ENCODE data around the gene RBM18.
A peak's percentile ranks its signal among the peaks of the same experiment; 100 is the strongest.

The RBM18 gene, protein sequence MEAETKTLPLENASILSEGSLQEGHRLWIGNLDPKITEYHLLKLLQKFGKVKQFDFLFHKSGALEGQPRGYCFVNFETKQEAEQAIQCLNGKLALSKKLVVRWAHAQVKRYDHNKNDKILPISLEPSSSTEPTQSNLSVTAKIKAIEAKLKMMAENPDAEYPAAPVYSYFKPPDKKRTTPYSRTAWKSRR

DNA sequence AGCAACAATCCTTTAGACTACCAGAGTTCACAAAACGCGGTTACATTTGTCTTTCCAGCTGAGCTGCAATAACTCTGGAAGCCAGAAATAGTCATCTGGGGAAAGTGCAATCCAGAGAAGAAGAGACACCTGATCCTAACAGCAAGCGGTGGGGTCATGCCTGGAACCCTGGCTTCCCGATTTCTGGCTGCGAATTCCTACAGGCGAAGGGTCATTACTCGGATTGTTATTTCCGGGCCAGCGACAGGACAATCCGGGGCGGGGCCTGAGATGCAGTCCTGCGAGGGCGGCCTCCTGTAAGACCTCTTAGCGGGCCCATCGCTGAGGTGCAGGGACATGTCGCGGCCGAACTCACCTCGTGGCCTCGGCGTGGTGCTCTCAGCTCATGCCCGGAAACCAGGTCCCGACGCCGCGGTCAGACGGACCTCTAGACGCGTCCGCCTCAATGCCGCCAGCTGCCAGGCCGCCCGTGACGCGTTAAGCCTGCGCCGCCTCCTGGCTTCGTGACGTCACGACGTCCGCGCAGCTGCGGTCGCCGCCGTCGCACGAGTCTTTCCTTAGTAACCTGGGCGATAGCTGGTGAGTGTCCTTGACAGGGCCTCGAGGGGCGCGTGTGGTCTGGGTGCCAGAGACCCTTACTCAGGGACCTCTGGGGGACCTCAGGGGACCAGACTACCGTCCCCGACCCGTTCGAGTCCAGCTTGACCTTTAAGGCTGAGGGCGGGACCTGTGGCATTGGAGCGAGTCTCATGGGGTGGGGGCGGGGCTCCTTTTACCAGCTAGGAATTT lies at the start of gene RBM18, which contains the start of gene MRRF:
RBM18 (minus strand) TSS at position 481 of the 789 bp plus-strand sequence. CDS start 3,348 bp downstream, outside the sequence.
MRRF (plus strand) TSS at position 523 of the 789 bp plus-strand sequence. CDS start 6,010 bp downstream, outside the sequence.
- peaks cover 44% of the 10 kb centered on the region for H3K4me1 Mint-ChIP-seq
- H3K9me3 Mint-ChIP-seq = no peaks in the 10 kb centered on the region
- peaks cover 23% of the 10 kb centered on the region for H3K36me3 Mint-ChIP-seq
- H3K4me3 Mint-ChIP-seq = peak within 1 kb of the TSS; percentile 98
- peak within 1 kb of the TSS; percentile 99 for H3K27ac Mint-ChIP-seq
- ATAC-seq = peak; percentile 94
- H3K27me3 Mint-ChIP-seq = no peaks in the 10 kb centered on the region

DNA sequence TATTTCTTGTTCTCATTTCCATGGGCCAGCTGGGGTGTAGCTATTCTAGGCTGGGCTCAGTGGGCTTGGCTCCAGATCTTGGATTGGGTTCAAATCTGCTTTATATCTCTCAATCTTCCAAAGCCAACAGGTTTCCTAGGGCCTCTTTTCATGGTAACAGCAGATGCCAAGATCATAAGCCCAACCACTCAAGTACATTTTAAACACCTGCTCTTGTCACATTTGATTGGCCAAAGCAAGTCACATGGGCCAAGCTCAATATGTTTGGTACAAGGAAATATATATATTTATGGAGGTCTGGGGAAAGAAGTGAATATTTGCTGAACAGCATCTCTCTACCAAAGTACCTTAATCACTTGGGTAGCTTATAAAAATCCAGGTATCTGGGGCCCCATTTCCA lies 49.5 kb upstream of the RBM18 start:
- peaks cover 1% of the 10 kb centered on the region for H3K4me1 Mint-ChIP-seq
- no peaks in the 10 kb centered on the region for H3K9me3 Mint-ChIP-seq
- no peak overlapping the region for H3K4me3 Mint-ChIP-seq
- H3K36me3 Mint-ChIP-seq = peaks cover 59% of the 10 kb centered on the region
- no peak for ATAC-seq
- H3K27ac Mint-ChIP-seq = no peak overlapping the region
- H3K27me3 Mint-ChIP-seq = no peaks in the 10 kb centered on the region

DNA sequence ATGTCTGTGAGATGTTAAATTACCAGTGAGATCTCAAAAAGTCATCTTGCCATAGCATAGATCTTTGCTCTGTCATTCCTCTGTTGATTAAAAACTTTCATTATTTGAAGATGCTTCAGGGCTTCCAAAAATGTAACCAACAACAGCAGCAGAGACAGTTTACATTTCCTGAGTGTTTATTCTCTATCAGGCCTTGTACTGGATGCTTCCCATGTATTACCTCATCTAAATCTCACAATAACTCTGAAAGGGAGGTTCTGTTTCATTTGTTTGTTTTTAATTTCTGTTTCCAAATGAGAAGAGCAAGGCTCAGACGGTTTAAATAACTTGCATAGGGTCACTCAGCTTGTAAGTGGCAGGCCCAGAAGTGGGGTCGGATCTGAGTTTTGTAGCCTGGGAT lies 45.2 kb upstream of the RBM18 start:
- no peaks in the 10 kb centered on the region for H3K27me3 Mint-ChIP-seq
- peaks cover 81% of the 10 kb centered on the region for H3K36me3 Mint-ChIP-seq
- no peaks in the 10 kb centered on the region for H3K4me1 Mint-ChIP-seq
- no peak overlapping the region for H3K4me3 Mint-ChIP-seq
- no peaks in the 10 kb centered on the region for H3K9me3 Mint-ChIP-seq
- H3K27ac Mint-ChIP-seq = peak overlapping the region; percentile 2
- no peak for ATAC-seq

DNA sequence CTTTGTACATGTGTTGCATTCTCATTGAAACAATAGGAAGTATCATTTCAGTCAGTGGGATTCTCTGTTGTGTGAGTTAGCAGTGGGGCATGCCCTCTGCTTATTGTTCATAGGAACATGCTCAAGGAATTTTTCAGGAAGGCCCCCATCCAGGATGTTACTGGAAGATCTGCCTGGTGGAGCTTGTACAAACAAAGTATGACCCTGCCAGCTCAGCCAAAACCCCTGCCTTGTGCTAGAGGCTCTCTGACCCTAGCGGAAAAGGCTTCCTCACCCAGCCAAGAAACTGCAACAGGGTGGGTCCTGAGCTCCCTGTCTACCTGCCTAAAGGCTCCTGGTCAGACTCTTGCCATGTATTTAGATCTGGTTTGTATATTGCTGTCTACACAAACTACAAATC lies 43.3 kb upstream of the RBM18 start:
- no peak for ATAC-seq
- no peaks in the 10 kb centered on the region for H3K27me3 Mint-ChIP-seq
- H3K36me3 Mint-ChIP-seq = peaks cover 80% of the 10 kb centered on the region
- no peak overlapping the region for H3K27ac Mint-ChIP-seq
- no peaks in the 10 kb centered on the region for H3K9me3 Mint-ChIP-seq
- H3K4me1 Mint-ChIP-seq = no peaks in the 10 kb centered on the region
- no peak overlapping the region for H3K4me3 Mint-ChIP-seq

DNA sequence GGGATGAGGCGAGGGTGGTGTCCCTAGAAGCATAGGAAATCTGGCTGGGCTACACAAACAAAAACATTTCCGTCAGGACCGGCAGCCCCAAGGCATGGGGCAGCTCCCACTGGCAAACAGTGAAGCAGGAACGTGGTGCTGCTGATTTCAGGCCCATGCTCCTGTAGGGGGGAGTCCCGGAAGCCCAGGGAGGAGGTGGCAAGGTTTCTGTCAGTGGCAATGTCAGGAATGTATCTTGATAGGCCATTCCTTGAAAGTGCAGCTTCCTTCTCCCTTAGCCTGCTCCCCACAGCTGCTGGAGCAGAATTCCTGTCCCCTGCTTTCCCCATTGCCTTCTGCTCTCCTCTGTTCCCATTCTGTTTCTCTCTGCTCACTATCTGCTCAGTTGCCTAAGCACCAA lies 42.4 kb upstream of the RBM18 start:
- Mint-ChIP-seq H3K36me3 (peaks cover 83% of the 10 kb centered on the region), H3K27ac (no peak overlapping the region), H3K4me1 (no peaks in the 10 kb centered on the region)

DNA sequence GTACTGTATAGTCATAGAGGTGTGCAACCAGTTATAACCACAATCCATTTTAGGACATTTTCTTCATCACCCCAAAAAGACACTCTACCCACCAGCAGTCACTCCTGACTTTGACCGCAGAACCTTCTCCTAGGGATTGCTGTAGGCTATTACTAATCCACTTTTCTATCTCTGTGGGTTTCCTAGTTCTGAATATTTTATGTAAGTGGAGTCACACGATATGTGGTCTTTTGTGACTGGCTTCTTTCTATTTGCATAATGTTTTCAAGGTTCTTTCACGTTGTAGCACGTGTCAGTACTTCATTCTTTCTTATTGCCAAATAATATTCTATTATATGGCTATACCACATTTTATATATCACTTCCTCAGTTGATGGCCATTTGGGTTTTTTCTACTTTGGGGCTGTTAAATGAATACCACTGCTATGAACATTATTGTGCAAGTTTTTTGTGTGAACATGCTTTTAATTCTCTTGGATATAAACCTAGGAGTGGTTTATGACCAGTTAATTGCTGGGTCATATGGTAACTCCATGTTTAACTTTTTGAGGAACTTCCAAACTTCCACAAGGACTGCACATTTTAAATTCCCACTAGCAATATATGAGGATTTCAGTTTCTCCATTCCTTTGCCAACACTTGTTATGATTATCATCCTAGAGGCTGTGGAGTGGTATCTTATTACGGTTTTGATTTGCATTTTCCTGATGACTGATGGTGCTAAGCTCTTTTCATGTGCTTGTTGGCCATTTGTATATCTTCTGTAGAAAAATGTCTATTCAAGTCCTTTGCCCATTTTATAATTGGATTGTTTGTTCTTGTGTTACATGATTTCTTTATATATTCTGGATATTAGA lies 37.8 kb upstream of the RBM18 start:
- Mint-ChIP-seq H3K27ac (no peak overlapping the region), H3K36me3 (peaks cover 88% of the 10 kb centered on the region), H3K9me3 (no peaks in the 10 kb centered on the region), H3K4me1 (peaks cover 4% of the 10 kb centered on the region), H3K27me3 (no peaks in the 10 kb centered on the region), H3K4me3 (no peak overlapping the region)
- no peak for ATAC-seq

More for the DNA sequence above, 42.4 kb upstream of the RBM18 start:
- H3K27me3 Mint-ChIP-seq = no peaks in the 10 kb centered on the region
- ATAC-seq = no peak
- H3K4me3 Mint-ChIP-seq = no peak overlapping the region
- no peaks in the 10 kb centered on the region for H3K9me3 Mint-ChIP-seq

DNA sequence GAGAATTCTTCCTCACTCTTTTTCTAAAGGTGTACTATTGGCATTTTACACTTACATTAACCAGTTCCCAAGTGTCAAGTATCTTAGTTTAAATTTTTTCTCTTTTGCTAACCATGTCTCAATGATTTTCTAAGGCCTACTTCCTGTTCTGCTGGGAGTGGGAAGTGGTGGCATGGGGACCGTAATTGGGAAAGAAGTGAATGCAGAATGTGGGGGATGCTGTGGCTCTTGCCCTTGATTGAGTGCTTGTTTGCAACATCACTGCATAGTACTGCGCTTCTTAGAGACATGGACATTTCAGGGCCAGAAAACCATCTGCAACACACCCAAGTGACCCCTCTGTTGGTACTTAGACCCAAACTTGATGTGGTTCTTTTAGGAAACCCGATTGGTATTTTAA lies 32.9 kb upstream of the RBM18 start:
- H3K4me1 Mint-ChIP-seq = peaks cover 4% of the 10 kb centered on the region
- H3K9me3 Mint-ChIP-seq = no peaks in the 10 kb centered on the region
- no peaks in the 10 kb centered on the region for H3K27me3 Mint-ChIP-seq
- no peak overlapping the region for H3K4me3 Mint-ChIP-seq
- H3K27ac Mint-ChIP-seq = no peak overlapping the region
- H3K36me3 Mint-ChIP-seq = peaks cover 81% of the 10 kb centered on the region
- no peak for ATAC-seq

DNA sequence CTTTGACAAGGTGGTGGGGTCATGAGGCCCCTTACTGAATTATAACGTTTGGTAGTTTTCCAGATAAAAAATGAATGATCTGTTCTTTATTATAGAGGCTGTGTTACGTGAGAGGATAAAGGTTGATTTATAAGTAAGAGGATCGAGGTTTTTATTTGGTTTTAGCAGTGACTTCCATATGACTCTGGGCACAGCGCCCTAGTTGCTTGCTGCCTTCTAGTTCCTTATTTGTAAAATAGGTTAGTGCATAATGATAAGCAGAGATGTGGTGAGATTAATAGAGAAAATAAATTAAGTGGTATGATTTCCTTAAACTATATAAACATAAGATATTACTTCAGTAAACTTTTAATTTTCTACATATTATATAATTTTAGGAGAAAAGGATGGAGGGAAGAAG lies 29.9 kb upstream of the RBM18 start:
- H3K36me3 Mint-ChIP-seq = peaks cover 68% of the 10 kb centered on the region

DNA sequence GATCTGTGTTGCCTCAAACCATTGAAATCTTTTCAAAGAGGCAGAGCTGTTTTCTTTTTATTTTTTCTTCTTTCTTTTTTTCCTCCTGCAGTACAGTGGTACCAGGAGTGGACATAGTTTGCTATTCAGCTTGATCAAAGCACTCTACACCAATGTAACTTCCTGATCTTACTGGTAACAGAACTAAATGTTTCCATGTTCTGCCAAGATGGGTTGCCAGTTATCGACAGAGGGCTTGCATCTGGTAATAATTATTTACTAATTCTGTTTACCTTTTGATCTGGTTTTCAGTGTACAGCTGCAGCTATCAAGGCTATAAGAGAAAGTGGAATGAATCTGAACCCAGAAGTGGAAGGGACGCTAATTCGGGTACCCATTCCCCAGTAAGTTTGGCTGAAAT lies 26.8 kb upstream of the RBM18 start:
- H3K36me3 Mint-ChIP-seq = peaks cover 66% of the 10 kb centered on the region
- H3K9me3 Mint-ChIP-seq = no peaks in the 10 kb centered on the region
- ATAC-seq = no peak
- peaks cover 16% of the 10 kb centered on the region for H3K4me1 Mint-ChIP-seq
- H3K27ac Mint-ChIP-seq = no peak overlapping the region
- H3K27me3 Mint-ChIP-seq = no peaks in the 10 kb centered on the region
- no peak overlapping the region for H3K4me3 Mint-ChIP-seq

More for the DNA sequence above, 29.9 kb upstream of the RBM18 start:
- Mint-ChIP-seq H3K9me3 (no peaks in the 10 kb centered on the region), H3K27me3 (no peaks in the 10 kb centered on the region), H3K4me3 (no peak overlapping the region), H3K27ac (no peak overlapping the region), H3K4me1 (no peaks in the 10 kb centered on the region)
- no peak for ATAC-seq

DNA sequence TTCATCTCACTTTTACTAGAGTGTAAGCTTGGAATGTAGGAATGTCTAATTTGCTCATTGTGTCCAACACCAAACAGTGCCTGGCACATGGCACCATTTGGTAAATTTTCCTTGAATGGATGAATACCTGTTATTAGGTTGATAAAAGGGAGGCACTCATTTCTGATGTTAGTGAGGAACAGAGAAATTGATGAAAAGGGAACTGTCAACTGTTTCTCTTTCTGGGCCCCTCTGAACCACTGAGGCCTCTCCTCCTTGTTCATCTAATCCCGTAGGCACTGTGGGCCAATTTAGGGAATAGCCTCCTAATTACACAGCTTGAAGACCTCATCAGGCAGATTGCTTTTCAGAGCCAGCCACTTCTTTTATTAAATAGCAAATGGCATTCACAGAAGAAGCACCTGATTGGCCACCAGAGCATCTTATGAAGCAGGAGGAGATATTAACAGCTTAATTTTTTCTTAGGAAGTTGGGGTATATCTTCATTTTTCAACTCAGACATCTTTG lies 22.6 kb upstream of the RBM18 start:
- ATAC-seq = no peak
- Mint-ChIP-seq H3K27ac (no peak overlapping the region), H3K4me1 (peaks cover 16% of the 10 kb centered on the region), H3K36me3 (peaks cover 55% of the 10 kb centered on the region), H3K27me3 (no peaks in the 10 kb centered on the region), H3K4me3 (no peak overlapping the region), H3K9me3 (no peaks in the 10 kb centered on the region)

DNA sequence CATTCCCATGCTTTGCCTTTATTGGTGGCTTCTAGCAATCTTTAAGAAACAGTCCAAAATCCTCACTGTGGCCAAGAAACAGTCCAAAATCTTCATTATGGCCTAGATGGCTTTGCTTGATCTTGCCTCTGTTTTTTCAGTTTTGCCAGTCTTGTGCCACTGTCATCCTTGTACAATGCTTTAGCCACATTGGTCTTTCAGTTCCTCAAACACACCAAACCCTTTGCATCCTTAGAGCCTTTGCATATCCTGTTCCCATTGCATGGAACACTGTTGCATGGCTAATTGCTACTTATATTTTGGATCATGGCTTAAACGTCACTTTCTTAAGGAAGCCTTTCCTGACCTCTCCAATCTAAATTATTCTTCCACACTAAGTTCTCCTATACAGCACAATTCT lies 22.1 kb upstream of the RBM18 start:
- Mint-ChIP-seq H3K9me3 (no peaks in the 10 kb centered on the region), H3K27ac (no peak overlapping the region), H3K36me3 (peaks cover 54% of the 10 kb centered on the region), H3K4me3 (no peak overlapping the region), H3K27me3 (no peaks in the 10 kb centered on the region), H3K4me1 (peaks cover 16% of the 10 kb centered on the region)
- ATAC-seq = peak; percentile 90

DNA sequence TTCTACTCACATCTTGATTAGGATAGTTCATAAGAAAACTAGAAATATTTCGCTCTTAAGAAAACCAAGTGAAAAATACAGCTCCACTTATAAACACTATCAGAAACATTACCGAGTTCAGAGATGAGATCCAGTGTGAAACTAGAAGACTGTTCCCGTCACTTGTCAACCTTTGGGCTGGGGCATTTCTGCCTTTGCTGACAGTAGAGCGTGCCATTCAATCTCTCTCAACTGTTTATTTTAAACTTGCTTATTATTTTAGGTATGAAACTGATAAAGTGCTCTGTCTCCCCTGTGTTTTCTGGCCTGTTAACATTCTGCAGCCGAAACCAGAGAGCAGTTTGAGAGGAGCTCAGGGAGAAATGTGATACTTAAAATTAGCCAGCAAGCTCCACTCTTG lies 16.7 kb upstream of the RBM18 start:
- Mint-ChIP-seq H3K27me3 (no peaks in the 10 kb centered on the region), H3K36me3 (peaks cover 75% of the 10 kb centered on the region), H3K4me3 (no peak overlapping the region), H3K9me3 (no peaks in the 10 kb centered on the region), H3K4me1 (peaks cover 5% of the 10 kb centered on the region), H3K27ac (no peak overlapping the region)
- no peak for ATAC-seq

DNA sequence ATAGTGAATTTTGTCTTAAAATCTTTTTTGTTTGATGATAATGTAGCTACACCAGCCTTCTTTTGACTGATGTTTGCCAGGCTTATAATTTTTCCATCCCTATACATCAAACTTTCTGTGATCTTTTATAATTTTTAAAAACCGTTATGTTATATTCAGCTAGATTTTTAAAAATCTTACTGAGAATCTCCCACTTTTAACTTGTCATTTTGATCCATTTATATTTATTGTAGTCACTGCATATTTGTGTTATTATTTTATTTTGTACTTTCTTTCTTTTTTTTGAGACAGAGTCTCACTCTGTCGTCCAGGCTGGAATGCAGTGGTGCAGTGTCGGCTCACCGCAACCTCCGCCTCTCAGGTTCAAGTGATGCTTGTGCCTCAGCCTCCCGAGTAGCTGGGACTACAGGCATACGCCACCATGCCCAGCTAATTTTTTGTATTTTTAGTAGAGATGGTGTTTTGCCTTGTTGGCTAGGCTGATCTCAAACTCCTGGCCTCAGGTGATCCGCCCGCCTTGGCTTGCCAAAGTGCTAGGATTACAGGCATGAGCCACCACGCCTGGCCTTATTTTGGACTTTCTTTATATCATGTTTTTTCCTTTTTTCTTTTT lies 12.8 kb upstream of the RBM18 start:
- Mint-ChIP-seq H3K9me3 (peaks cover 3% of the 10 kb centered on the region), H3K27me3 (no peaks in the 10 kb centered on the region), H3K4me3 (no peak overlapping the region), H3K27ac (no peak overlapping the region), H3K4me1 (peaks cover 30% of the 10 kb centered on the region), H3K36me3 (peaks cover 87% of the 10 kb centered on the region)
- ATAC-seq = no peak

DNA sequence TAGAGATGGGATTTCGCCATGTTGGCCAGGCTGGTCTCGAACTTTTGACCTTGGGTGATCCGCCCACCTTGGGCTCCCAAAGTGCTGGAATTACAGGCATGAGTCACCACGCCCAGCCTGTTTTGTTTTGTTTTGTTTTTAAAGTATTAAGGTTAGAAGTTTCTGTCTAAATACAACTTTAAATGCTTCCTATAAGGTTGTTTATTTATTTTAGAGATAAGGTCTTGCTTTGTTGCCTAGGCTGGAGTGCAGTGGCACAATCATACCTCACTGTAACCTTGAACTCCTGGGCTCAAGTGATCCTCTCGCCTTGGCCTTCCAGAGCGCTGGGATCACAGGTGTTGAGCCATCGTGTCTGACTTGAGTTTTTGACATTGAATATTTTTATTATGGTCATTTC lies 11.5 kb upstream of the RBM18 start:
- Mint-ChIP-seq H3K27ac (no peak overlapping the region), H3K9me3 (peaks cover 3% of the 10 kb centered on the region), H3K4me1 (peaks cover 36% of the 10 kb centered on the region), H3K27me3 (no peaks in the 10 kb centered on the region), H3K36me3 (peaks cover 86% of the 10 kb centered on the region), H3K4me3 (no peak overlapping the region)
- no peak for ATAC-seq

DNA sequence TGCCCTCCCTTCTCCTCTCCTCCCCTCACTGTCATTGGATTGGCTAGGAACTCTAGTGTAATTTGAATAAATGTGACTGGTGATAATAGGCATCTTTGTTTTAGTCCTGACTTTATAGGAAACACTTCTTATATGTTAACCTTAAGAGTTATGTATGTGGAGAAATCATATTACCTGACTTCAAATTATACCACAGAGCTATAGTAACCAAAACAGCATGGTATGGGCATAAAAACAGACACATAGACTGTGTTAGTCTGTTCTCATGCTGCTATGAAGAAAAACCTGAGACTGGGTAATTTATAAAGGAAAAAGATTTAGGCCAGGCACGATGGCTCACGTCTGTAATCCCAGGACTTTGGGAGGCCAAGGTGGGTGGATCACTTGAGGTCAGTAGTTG lies 9.4 kb upstream of the RBM18 start:
- no peak overlapping the region for H3K4me3 Mint-ChIP-seq
- peaks cover 68% of the 10 kb centered on the region for H3K36me3 Mint-ChIP-seq
- H3K9me3 Mint-ChIP-seq = peaks cover 3% of the 10 kb centered on the region
- H3K27ac Mint-ChIP-seq = no peak overlapping the region
- no peak for ATAC-seq
- H3K4me1 Mint-ChIP-seq = peaks cover 35% of the 10 kb centered on the region
- H3K27me3 Mint-ChIP-seq = no peaks in the 10 kb centered on the region
